Stimulated activated naive CD8-positive, alpha-beta T cell treated with anti-CD3 and anti-CD28 coated beads, Interleukin-15, Interleukin-2, amounts not matched to agents 100 ng/mL and 50 ng/mL, for 24 hours (primary cell): ENCODE measurements around the gene SLC6A3.
"Not testable (repeated sequence)": the region's sequence is repeated elsewhere in the genome, so short reads cannot be mapped to it uniquely, and the experiment has no call there.

Experiments
- H3K27ac Mint-ChIP-seq: one replicate; pipeline ENCODE4 v1.8.0; 2021; ENCODE audit warnings: mild to moderate bottlenecking, mixed read lengths
- H3K27me3 Mint-ChIP-seq: one replicate; pipeline ENCODE4 v1.8.0; 2021; ENCODE audit warnings: mixed read lengths
- H3K36me3 Mint-ChIP-seq: one replicate; pipeline ENCODE4 v1.8.0; 2021; ENCODE audit warnings: low read depth, mixed read lengths
- H3K4me1 Mint-ChIP-seq: one replicate; pipeline ENCODE4 v1.8.0; 2021; ENCODE audit warnings: low read depth, mixed read lengths
- H3K4me3 Mint-ChIP-seq: one replicate; pipeline ENCODE4 v1.8.0; 2021; ENCODE audit warnings: mild to moderate bottlenecking, mixed read lengths
- H3K9me3 Mint-ChIP-seq: one replicate; pipeline ENCODE4 v1.8.0; 2021; ENCODE audit warnings: mixed read lengths

Gene SLC6A3

DNA sequence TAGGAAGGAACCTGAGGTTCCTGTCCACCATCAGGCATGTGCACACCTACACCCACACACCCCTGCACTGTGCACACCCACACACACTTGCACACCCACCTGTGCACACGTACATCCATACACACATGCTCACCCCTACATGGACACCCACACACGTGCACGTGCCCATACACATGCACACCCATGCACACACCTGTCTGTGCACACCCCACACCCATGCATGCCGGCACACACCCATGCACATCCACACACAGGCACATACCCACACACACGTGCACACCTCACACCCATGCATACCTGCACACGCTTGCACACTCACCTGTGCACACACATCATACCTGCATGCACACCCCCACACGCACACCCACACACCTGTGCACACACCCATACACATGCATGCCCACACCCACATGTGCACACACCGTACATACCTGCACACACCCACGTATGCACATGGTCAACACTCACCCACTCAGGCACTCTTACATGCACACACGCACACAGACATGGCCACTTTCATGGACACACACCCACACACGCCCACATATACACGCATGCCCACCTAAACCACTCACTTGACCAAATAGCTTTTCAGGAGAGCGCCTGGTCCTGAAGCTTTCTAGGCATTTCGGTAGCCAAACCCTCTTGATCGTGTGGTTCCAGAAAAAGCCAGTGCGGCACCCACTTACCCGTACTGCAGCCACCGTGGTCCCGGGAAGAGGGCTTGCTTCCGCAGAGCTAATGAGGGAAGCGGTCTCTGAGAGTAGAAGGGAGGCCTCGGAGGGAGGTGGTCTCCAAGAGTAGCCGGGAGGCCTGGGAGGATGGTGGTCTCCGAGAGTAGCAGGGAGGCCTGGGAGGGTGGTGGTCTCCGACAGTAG, 63.6 kb downstream of the SLC6A3 start:
- no peak overlapping the region for H3K4me3 Mint-ChIP-seq
- H3K4me1 Mint-ChIP-seq: peaks cover 15% of the 10 kb centered on the region
- no peaks in the 10 kb centered on the region for H3K9me3 Mint-ChIP-seq
- no peaks in the 10 kb centered on the region for H3K27me3 Mint-ChIP-seq
- H3K27ac Mint-ChIP-seq: peak overlapping the region; percentile 9
- no peaks in the 10 kb centered on the region for H3K36me3 Mint-ChIP-seq

DNA sequence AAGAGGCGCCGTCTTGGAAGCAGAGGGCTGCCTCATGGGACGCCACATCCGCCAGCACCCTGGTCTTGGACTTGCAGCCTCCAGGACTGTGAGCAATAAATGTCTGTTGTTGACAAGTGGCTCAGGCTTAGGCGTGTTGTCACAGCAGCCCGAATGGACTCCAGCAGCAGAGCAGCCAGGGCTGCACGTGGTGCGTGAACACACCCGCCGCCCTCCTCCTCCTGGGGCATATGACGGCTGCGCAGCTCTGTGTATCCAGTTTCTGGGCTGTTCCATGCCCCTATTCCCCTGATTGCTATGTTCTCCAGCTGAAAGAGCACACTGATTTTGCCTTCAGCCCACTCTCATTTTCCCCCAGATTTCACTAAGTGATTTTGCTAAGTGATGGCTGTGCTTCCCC, 64.3 kb downstream of the SLC6A3 start:
- H3K27ac Mint-ChIP-seq: no peak overlapping the region
- no peaks in the 10 kb centered on the region for H3K36me3 Mint-ChIP-seq
- no peaks in the 10 kb centered on the region for H3K27me3 Mint-ChIP-seq
- peak overlapping the region; percentile 47 for H3K4me3 Mint-ChIP-seq
- no peaks in the 10 kb centered on the region for H3K9me3 Mint-ChIP-seq
- peaks cover 10% of the 10 kb centered on the region for H3K4me1 Mint-ChIP-seq

- no peaks in the 10 kb centered on the region for H3K9me3 Mint-ChIP-seq
- no peak overlapping the region for H3K27ac Mint-ChIP-seq
- H3K36me3 Mint-ChIP-seq: no peaks in the 10 kb centered on the region
Measured at GRCh38 chr5:1380011-1380817, 65.0 kb downstream of the SLC6A3 start.

GRCh38 chr5:1378866-1379659, 66.2 kb downstream of the SLC6A3 start:
- no peak overlapping the region for H3K4me3 Mint-ChIP-seq
- H3K4me1 Mint-ChIP-seq: peaks cover 3% of the 10 kb centered on the region
- no peak overlapping the region for H3K27ac Mint-ChIP-seq
- H3K9me3 Mint-ChIP-seq: no peaks in the 10 kb centered on the region
- no peaks in the 10 kb centered on the region for H3K27me3 Mint-ChIP-seq
- no peaks in the 10 kb centered on the region for H3K36me3 Mint-ChIP-seq

More at GRCh38 chr5:1380011-1380817, 65.0 kb downstream of the SLC6A3 start:
- no peaks in the 10 kb centered on the region for H3K27me3 Mint-ChIP-seq
- H3K4me1 Mint-ChIP-seq: peaks cover 5% of the 10 kb centered on the region
- H3K4me3 Mint-ChIP-seq: peak overlapping the region; percentile 47

DNA sequence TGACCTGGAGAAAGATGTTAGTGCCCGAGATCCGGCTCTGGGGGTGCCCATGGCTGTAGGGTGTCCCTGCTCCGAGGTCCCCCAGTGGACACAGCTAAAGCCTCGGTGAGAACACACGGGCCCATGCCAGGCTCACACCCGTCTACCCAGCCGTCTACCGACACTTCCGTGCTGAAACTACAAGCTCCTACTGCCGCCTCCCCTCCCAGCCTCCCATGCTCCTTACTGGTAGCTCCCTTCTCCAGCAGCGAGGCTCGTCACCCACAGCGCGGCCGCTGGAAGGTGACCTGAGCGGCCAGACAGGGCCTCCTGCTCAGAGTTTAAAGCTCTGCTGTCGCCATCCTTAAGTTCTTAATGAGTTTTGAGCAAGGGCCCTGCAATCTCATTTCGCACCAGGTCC, 67.1 kb downstream of the SLC6A3 start:
- H3K4me1 Mint-ChIP-seq: peaks cover 3% of the 10 kb centered on the region
- H3K9me3 Mint-ChIP-seq: no peaks in the 10 kb centered on the region
- no peak overlapping the region for H3K27ac Mint-ChIP-seq
- no peaks in the 10 kb centered on the region for H3K36me3 Mint-ChIP-seq
- H3K4me3 Mint-ChIP-seq: no peak overlapping the region
- no peaks in the 10 kb centered on the region for H3K27me3 Mint-ChIP-seq

- H3K4me3 Mint-ChIP-seq: no peak overlapping the region
- H3K27ac Mint-ChIP-seq: no peak overlapping the region
- H3K9me3 Mint-ChIP-seq: no peaks in the 10 kb centered on the region
- peaks cover 3% of the 10 kb centered on the region for H3K4me1 Mint-ChIP-seq
- H3K36me3 Mint-ChIP-seq: no peaks in the 10 kb centered on the region
- H3K27me3 Mint-ChIP-seq: no peaks in the 10 kb centered on the region
Measured at GRCh38 chr5:1376981-1377380, 68.3 kb downstream of the SLC6A3 start.

GRCh38 chr5:1375871-1376810, 69.1 kb downstream of the SLC6A3 start:
- H3K4me1 Mint-ChIP-seq: peaks cover 3% of the 10 kb centered on the region
- H3K4me3 Mint-ChIP-seq: no peak overlapping the region
- no peaks in the 10 kb centered on the region for H3K36me3 Mint-ChIP-seq
- H3K9me3 Mint-ChIP-seq: no peaks in the 10 kb centered on the region
- no peaks in the 10 kb centered on the region for H3K27me3 Mint-ChIP-seq
- no peak overlapping the region for H3K27ac Mint-ChIP-seq

- Mint-ChIP-seq H3K27me3 (no peaks in the 10 kb centered on the region), H3K36me3 (no peaks in the 10 kb centered on the region), H3K4me3 (no peak overlapping the region), H3K9me3 (no peaks in the 10 kb centered on the region), H3K27ac (no peak overlapping the region), H3K4me1 (no peaks in the 10 kb centered on the region)
Measured at GRCh38 chr5:1374679-1375055, 70.6 kb downstream of the SLC6A3 start.

GRCh38 chr5:1374030-1374678, 71.1 kb downstream of the SLC6A3 start:
- Mint-ChIP-seq H3K4me1 (no peaks in the 10 kb centered on the region), H3K4me3 (no peak overlapping the region), H3K27ac (no peak overlapping the region), H3K27me3 (no peaks in the 10 kb centered on the region), H3K36me3 (no peaks in the 10 kb centered on the region), H3K9me3 (no peaks in the 10 kb centered on the region)

GRCh38 chr5:1371972-1372342, 73.3 kb downstream of the SLC6A3 start:
- not testable (repeated sequence) for H3K27me3 Mint-ChIP-seq, H3K27ac Mint-ChIP-seq, H3K36me3 Mint-ChIP-seq, H3K4me1 Mint-ChIP-seq, H3K9me3 Mint-ChIP-seq, H3K4me3 Mint-ChIP-seq

GRCh38 chr5:1371218-1371971, 73.8 kb downstream of the SLC6A3 start:
- no peak overlapping the region for H3K27ac Mint-ChIP-seq
- H3K36me3 Mint-ChIP-seq: no peaks in the 10 kb centered on the region
- H3K4me1 Mint-ChIP-seq: no peaks in the 10 kb centered on the region
- H3K27me3 Mint-ChIP-seq: no peaks in the 10 kb centered on the region
- H3K4me3 Mint-ChIP-seq: no peak overlapping the region
- H3K9me3 Mint-ChIP-seq: no peaks in the 10 kb centered on the region

GRCh38 chr5:1370006-1370405, 75.2 kb downstream of the SLC6A3 start:
- Mint-ChIP-seq H3K27ac (no peak overlapping the region), H3K36me3 (no peaks in the 10 kb centered on the region), H3K4me1 (no peaks in the 10 kb centered on the region), H3K4me3 (no peak overlapping the region), H3K27me3 (no peaks in the 10 kb centered on the region), H3K9me3 (no peaks in the 10 kb centered on the region)

- no peak overlapping the region for H3K4me3 Mint-ChIP-seq
- no peaks in the 10 kb centered on the region for H3K4me1 Mint-ChIP-seq
- H3K27ac Mint-ChIP-seq: no peak overlapping the region
- H3K27me3 Mint-ChIP-seq: peaks cover 4% of the 10 kb centered on the region
- no peaks in the 10 kb centered on the region for H3K36me3 Mint-ChIP-seq
- H3K9me3 Mint-ChIP-seq: no peaks in the 10 kb centered on the region
Measured at GRCh38 chr5:1368756-1369155, 76.5 kb downstream of the SLC6A3 start.
